HUES6 (cell line): ENCODE results near the gene RAB6C.
A peak's percentile ranks its signal among the peaks of the same experiment; 100 is the strongest.
"Not testable (repeated sequence)": the region's sequence is repeated elsewhere in the genome, so short reads cannot be mapped to it uniquely, and the experiment has no call there.

Experiments
- H3K27ac ChIP-seq: 2 replicates; pipeline ENCODE4 v1.7.0; 2013; ENCODE audit warnings: low read depth, mild to moderate bottlenecking, low read length, inconsistent platforms
- H3K27me3 ChIP-seq: 2 replicates; pipeline ENCODE4 v1.6.1; 2013; ENCODE audit warnings: low read length; ENCODE audit not compliant: control insufficient read depth, insufficient read depth
- H3K36me3 ChIP-seq: 2 replicates; pipeline ENCODE4 v1.6.1; 2013; ENCODE audit warnings: low read length; ENCODE audit not compliant: control insufficient read depth, insufficient read depth
- H3K4me1 ChIP-seq: 2 replicates; pipeline ENCODE4 v1.6.1; 2013; ENCODE audit warnings: low read length; ENCODE audit not compliant: control insufficient read depth, insufficient read depth
- H3K4me3 ChIP-seq: 2 replicates; pipeline ENCODE4 v1.5.1; 2013; ENCODE audit warnings: low read depth, low read length
- H3K9ac ChIP-seq: one replicate; pipeline ENCODE4 v1.6.1; 2013; ENCODE audit warnings: mild to moderate bottlenecking, low read length
- H3K9me3 ChIP-seq: 2 replicates; pipeline ENCODE4 v1.6.1; 2013; ENCODE audit warnings: low read depth, low read length; ENCODE audit not compliant: control insufficient read depth, insufficient read depth

The RAB6C gene

DNA sequence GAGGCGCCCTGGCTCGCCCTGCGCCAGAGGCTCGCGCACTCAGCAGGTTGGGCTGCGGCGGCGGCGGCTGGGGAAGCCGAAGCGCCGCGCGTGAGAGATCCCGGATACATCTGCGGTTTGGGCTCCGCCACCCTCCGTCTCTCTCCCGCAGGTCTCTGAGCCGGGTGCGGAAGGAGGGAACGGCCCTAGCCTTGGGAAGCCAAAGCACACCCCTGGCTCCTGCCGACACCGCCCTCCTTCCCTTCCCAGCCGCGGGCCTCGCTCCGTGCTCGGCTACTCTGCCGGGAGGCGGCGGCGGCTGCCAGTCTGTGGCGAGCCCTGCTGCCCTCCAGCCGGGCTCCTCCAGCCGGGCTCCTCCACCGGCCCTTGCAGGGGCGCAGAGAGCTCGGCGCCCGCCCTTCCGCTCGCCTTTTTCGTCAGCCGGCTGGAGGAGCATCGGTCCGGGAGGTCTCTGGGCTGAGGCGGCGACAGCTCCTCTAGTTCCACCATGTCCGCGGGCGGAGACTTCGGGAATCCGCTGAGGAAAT lies at the start of gene RAB6C:
Gene RAB6C, plus strand, starts transcription at position 38 of the 527 bp plus-strand sequence. Its CDS starts 450 bp downstream, at position 488.
- H3K9me3 ChIP-seq, H3K9ac ChIP-seq, H3K4me1 ChIP-seq, H3K36me3 ChIP-seq, H3K27ac ChIP-seq: not testable (repeated sequence)
- Histone ChIP-seq H3K4me3 (peak within 1 kb of the TSS; percentile 68), H3K27me3 (peaks cover 43% of the 10 kb centered on the region)

DNA sequence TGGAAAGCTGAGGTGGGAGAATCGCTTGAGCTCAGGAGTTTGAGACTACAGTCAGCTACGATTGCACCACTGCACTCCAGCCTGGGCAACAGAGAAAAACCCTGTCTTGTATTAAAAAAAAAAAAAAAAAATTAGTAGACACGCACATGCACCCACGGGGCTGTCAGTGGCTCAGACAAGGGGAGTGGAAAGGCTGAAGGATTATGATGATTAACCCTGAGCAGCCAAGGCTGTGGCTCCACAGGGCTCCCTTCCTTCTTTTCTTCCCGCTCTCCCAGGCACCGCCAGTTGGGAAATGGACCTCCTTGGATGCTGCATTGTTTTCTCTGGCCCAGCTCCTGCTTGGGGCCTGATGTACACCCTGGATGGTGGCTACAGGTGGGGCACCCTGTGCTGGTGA lies 49.0 kb upstream of the RAB6C start:
- Histone ChIP-seq H3K27ac (no peak overlapping the region), H3K4me1 (peaks cover 13% of the 10 kb centered on the region; the same call in 1 of the 2 replicates), H3K4me3 (no peak overlapping the region), H3K9me3 (no peaks in the 10 kb centered on the region), H3K36me3 (no peaks in the 10 kb centered on the region), H3K27me3 (peaks cover 19% of the 10 kb centered on the region), H3K9ac (no peak overlapping the region)

DNA sequence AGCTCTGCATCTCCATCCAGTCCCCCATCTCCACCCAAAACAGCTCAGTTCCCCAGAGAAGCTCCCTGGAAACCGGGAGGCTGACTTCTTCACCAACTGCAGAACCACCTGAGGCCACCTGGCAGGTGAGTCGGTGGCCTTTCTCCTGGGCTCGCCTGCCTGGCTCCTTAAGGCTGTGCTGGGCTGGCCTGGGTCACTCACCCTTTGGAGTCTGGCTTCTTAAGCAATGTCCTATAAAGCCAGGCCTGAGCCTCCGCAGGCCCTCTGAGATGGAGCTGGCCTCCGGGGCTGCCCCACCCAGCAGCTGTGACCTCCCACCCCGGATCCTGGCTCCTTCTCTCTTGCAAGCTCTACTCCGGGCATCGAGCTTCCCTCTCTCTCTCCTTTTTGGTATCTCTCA lies 46.1 kb upstream of the RAB6C start:
- Histone ChIP-seq H3K27me3 (peaks cover 19% of the 10 kb centered on the region), H3K4me3 (peak overlapping the region; percentile 55; the same call in 1 of the 2 replicates), H3K4me1 (peaks cover 14% of the 10 kb centered on the region; the same call in 1 of the 2 replicates)
- not testable (repeated sequence) for H3K9ac ChIP-seq, H3K36me3 ChIP-seq, H3K9me3 ChIP-seq, H3K27ac ChIP-seq

DNA sequence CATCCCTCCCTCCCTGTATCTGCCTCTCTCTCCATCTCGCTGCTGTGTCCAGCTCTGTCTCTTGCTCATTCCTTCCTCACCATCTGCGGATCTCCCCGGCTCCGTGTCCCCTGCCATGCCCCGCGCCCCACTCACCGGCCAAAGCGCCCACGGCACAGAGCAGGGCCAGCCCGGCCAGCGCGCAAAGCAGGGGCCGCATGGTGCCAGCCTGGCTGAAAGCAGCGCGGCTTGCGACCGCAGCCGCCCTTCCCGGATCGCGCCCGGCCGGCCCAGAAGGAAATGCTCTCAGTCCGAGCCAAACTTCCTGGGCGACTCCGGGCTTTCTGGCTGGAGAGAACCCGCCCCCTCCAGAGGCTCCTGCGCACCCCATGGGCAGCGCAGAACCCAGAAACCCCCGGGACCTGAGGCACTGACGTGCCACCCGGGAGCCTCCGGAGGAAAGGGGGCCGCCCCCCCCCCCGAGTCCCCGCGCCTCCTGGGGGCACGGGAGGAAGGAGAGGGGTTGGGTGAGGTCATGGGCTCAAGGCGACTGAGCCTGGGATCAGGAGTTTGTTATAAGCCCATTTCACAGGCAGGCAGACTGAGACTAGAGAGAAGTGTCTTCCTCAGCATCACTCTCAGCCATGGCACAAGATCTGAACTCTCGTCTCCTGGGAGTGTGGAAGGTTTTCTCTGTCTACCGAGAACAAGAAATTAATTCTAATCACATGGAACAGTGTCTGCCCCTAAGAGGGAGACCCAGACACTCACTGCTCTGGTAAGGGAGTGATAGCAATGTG lies 45.2 kb upstream of the RAB6C start:
- H3K9ac ChIP-seq: no peak overlapping the region
- H3K4me1 ChIP-seq: peaks cover 14% of the 10 kb centered on the region; the same call in 1 of the 2 replicates
- no peaks in the 10 kb centered on the region for H3K36me3 ChIP-seq
- H3K27ac ChIP-seq: no peak overlapping the region
- H3K4me3 ChIP-seq: peak overlapping the region; percentile 55
- H3K27me3 ChIP-seq: peaks cover 19% of the 10 kb centered on the region
- no peaks in the 10 kb centered on the region for H3K9me3 ChIP-seq

DNA sequence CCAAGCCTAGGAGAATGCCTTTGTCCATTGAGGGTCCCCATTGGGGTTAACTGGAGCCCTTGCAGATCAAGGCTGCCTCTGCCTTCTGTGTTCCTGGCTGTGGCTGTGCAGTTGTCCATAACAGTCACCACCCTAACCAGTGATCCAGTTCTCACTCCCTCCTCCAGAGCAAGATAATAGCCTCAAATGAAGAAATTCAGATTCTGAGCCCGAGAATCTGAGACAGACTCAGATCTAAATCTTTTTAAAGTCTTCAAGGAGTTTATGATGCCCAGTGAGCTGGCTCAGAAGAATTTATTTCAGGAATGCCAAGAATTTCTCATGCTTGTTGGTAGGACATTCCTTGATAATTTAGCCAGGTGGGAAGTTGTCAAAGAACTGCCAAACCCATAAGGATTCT lies 44.3 kb upstream of the RAB6C start:
- Histone ChIP-seq H3K9me3 (no peaks in the 10 kb centered on the region), H3K27ac (no peak overlapping the region), H3K27me3 (peaks cover 19% of the 10 kb centered on the region), H3K4me1 (peaks cover 14% of the 10 kb centered on the region; the same call in 1 of the 2 replicates), H3K4me3 (no peak overlapping the region), H3K36me3 (no peaks in the 10 kb centered on the region), H3K9ac (no peak overlapping the region)

DNA sequence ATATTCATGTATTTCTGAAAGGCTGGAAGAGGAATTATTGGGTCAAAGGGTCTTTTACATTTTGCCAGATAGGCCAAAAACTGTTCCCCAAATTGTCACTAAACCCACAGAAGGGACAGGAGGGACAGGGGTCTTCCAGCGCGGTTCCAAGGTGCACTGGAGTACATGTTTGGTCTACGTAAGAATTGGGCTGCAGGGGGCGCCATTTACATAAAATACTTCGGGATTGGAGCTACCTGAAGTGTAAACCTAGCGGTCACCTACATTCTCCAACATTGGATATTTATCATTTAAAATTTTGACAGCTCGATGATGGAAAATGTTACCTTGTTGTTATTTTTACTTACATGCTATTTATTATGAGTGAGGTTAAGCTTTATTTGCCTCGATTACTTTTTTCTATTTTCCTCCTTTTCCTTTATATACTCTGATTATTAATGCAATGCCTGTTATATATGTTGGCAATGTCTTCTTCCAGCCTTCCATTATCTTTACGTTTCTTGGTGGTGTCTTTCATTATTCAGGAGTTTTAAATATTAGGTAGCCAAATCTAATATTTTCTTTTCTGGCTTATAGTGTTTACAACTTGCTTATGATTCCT lies 43.0 kb upstream of the RAB6C start:
- Histone ChIP-seq H3K27me3 (peaks cover 19% of the 10 kb centered on the region), H3K9ac (no peak overlapping the region), H3K36me3 (no peaks in the 10 kb centered on the region), H3K4me3 (no peak overlapping the region), H3K4me1 (peaks cover 14% of the 10 kb centered on the region; the same call in 1 of the 2 replicates), H3K9me3 (no peaks in the 10 kb centered on the region), H3K27ac (no peak overlapping the region)

DNA sequence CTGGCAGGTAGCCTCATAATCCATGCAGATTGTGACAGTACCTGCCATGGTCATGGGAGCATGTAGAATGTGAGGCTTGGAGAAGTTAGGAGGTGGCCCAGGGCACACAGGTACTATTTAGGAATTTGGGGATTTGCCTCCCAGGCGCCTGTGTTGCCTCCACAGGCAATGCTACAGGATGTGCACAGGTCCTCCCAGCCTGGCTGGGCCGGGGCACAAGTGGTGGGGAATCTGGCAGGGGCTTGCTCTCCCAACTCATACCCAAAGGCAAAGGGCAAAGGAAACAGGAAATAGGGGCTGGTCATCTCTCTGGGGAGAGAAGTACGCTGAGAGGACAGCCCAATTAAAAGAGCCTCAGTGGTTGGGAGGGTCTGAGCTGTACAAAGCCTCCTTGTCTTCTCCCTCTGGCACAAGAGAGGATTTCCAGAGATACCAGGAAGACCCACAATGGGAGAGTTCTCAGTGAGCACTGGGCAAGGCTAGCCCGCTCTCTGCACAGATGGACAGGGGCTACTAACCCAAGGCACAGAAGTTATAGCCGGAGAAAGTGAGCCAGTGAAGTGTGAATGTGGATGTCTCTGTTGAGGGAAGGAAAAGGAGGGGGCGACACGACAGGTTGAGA lies 40.5 kb upstream of the RAB6C start:
- not testable (repeated sequence) for H3K9me3 ChIP-seq, H3K4me3 ChIP-seq, H3K27ac ChIP-seq, H3K27me3 ChIP-seq, H3K9ac ChIP-seq, H3K36me3 ChIP-seq, H3K4me1 ChIP-seq

DNA sequence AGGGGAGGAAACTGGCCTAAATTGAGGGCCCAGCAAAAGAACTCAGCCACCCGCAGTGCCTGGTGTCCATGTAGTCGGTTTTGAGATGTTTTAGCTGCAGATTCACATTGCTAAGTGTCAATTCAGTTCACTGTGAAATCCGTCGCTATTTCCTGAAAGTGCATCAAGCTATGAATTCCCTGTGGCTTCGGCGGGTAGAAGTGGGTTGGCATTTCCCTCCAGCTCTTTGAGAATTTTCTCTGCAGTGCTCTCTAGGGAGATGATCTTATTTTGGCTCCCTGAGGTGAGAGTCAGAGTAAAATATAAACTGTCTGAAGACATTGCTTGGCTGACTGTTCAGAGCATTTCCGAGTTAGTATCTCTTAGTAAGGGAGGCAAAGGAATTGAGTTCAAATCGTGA lies 36.0 kb upstream of the RAB6C start:
- not testable (repeated sequence) for H3K27me3 ChIP-seq, H3K4me1 ChIP-seq, H3K36me3 ChIP-seq, H3K4me3 ChIP-seq, H3K9ac ChIP-seq, H3K27ac ChIP-seq, H3K9me3 ChIP-seq

DNA sequence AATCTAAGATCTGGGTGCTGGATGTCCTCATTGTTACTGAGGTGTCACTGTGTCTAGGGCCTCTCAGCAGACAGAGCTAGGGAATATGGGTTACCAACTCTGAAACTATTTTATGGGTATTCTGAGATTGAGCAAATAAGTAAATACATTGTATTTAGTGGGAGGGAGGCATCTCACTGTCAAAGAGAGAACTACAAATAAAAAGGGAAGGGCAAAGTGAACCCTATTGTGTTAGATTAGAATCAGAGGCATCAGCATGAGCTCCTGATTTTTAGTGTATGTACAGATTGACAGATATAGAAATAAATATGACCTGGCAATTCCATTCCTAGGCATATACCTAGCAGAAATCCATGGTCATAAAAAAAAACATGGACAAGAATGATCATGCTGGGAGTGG lies 33.9 kb upstream of the RAB6C start:
- Histone ChIP-seq H3K9ac (no peak overlapping the region), H3K27me3 (no peaks in the 10 kb centered on the region), H3K4me3 (no peak overlapping the region), H3K27ac (no peak overlapping the region), H3K36me3 (no peaks in the 10 kb centered on the region), H3K4me1 (no peaks in the 10 kb centered on the region), H3K9me3 (no peaks in the 10 kb centered on the region)

DNA sequence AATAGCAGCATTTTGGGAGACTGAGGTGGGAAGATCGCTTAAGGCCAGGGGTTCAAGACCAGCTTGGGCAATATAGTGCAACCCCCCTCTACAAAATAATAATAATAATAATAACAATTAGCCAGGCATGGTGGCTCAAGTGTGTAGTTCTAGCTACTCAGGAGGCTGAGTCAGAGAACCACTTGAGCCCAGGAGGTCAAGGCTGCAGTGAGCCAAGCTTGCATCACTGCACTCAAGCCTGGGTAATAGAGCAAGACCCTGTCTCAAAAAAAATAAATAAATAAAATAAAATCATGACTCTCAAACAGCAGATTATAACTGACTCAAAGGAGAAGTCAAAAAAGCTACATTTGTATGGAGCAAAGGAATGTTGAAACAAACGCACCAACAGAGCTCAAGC lies 31.8 kb upstream of the RAB6C start:
- not testable (repeated sequence) for H3K9me3 ChIP-seq, H3K4me1 ChIP-seq, H3K4me3 ChIP-seq, H3K9ac ChIP-seq, H3K27ac ChIP-seq, H3K36me3 ChIP-seq, H3K27me3 ChIP-seq

DNA sequence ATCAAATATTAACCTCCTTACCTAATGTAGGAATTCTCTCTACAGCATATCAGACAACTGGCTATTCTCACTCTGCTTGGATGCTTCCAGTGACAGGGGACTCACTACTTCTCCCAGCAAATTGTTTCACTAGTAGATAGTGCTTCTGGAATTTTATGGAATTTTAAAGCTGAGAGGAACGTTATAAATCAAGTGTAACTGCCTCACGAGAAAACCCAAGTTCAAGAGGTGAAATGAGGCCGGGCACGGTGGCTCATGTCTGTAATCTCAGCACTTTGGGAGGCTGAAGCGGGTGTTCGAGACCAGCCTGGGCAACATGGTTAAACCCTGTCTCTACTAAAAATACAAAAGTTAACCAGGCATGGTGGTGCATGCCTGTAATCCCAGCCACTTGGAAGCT lies 23.3 kb upstream of the RAB6C start:
- H3K4me3 ChIP-seq, H3K27ac ChIP-seq, H3K27me3 ChIP-seq, H3K36me3 ChIP-seq, H3K9ac ChIP-seq, H3K9me3 ChIP-seq, H3K4me1 ChIP-seq: not testable (repeated sequence)
